Nephron (organoid): ENCODE data around the gene VGLL1.

Experiments
- H3K27ac Mint-ChIP-seq, 3 experiments: 2 replicates each; pipeline ENCODE4 v1.8.0; 2020; ENCODE audit warnings: mixed read lengths in 3 of 3, mild to moderate bottlenecking in 2 of 3, moderate library complexity in 1 of 3
- H3K27me3 Mint-ChIP-seq: 2 replicates; pipeline ENCODE4 v1.8.0; 2021; ENCODE audit warnings: low read depth, mild to moderate bottlenecking, moderate library complexity, mixed read lengths
- H3K36me3 Mint-ChIP-seq: 2 replicates; pipeline ENCODE4 v1.8.0; 2020; ENCODE audit warnings: low read depth, mixed read lengths
- H3K4me1 Mint-ChIP-seq: 2 replicates; pipeline ENCODE4 v1.8.0; 2020; ENCODE audit warnings: mixed read lengths
- H3K4me3 Mint-ChIP-seq, 3 experiments: 2 replicates each; pipeline ENCODE4 v1.8.0; 2020; ENCODE audit warnings: mild to moderate bottlenecking in 3 of 3, mixed read lengths in 3 of 3, moderate library complexity in 2 of 3
- H3K9me3 Mint-ChIP-seq: 2 replicates; pipeline ENCODE4 v1.8.0; 2020; ENCODE audit warnings: mixed read lengths
- CTCF ChIP-seq, 3 experiments: fragments of 200-600 bp; sonication (generic); IDR thresholded peaks; one replicate each; pipeline ENCODE4 v1.5.0; 2021; ENCODE audit warnings: antibody characterized with exemption in 3 of 3; ENCODE audit not compliant: unreplicated experiment in 3 of 3

Gene VGLL1

GRCh38 chrX:136555694-136556093 lies 23.7 kb downstream of the VGLL1 start:
- Mint-ChIP-seq H3K9me3 (no peaks in the 10 kb centered on the region), H3K27ac (no peak overlapping the region), H3K36me3 (no peaks in the 10 kb centered on the region), H3K4me1 (no peaks in the 10 kb centered on the region), H3K4me3 (no peak overlapping the region), H3K27me3 (no peaks in the 10 kb centered on the region)
- TF ChIP-seq CTCF (IDR thresholded peaks at IDR 0.05; ENCODE audit: unreplicated experiment in 3 of 3), result no peak

GRCh38 chrX:136572030-136572429 lies 40.0 kb downstream of the VGLL1 start:
- H3K27me3 Mint-ChIP-seq, result no peaks in the 10 kb centered on the region
- peaks cover 4% of the 10 kb centered on the region for H3K9me3 Mint-ChIP-seq
- no peak for TF ChIP-seq CTCF (IDR thresholded peaks at IDR 0.05; ENCODE audit: unreplicated experiment in 3 of 3)
- no peaks in the 10 kb centered on the region for H3K4me1 Mint-ChIP-seq
- H3K36me3 Mint-ChIP-seq, result no peaks in the 10 kb centered on the region
- H3K27ac Mint-ChIP-seq, result no peak overlapping the region
- no peak overlapping the region for H3K4me3 Mint-ChIP-seq

GRCh38 chrX:136574548-136574947 lies 42.5 kb downstream of the VGLL1 start:
- TF ChIP-seq CTCF (IDR thresholded peaks at IDR 0.05; ENCODE audit: unreplicated experiment in 3 of 3), result no peak
- Mint-ChIP-seq H3K4me3 (no peak overlapping the region), H3K27me3 (no peaks in the 10 kb centered on the region), H3K27ac (no peak overlapping the region), H3K36me3 (no peaks in the 10 kb centered on the region), H3K9me3 (no peaks in the 10 kb centered on the region), H3K4me1 (no peaks in the 10 kb centered on the region)

GRCh38 chrX:136577552-136577951 lies 45.5 kb downstream of the VGLL1 start:
- Mint-ChIP-seq H3K4me1 (no peaks in the 10 kb centered on the region), H3K27ac (no peak overlapping the region), H3K27me3 (no peaks in the 10 kb centered on the region), H3K4me3 (no peak overlapping the region), H3K36me3 (no peaks in the 10 kb centered on the region), H3K9me3 (no peaks in the 10 kb centered on the region)
- peak; percentile 48 to 49 (median 48) for TF ChIP-seq CTCF (IDR thresholded peaks at IDR 0.05; ENCODE audit: unreplicated experiment in 3 of 3)

- no peaks in the 10 kb centered on the region for H3K4me1 Mint-ChIP-seq
- no peaks in the 10 kb centered on the region for H3K36me3 Mint-ChIP-seq
- no peaks in the 10 kb centered on the region for H3K27me3 Mint-ChIP-seq
- no peak for TF ChIP-seq CTCF (IDR thresholded peaks at IDR 0.05; ENCODE audit: unreplicated experiment in 3 of 3)
- no peak overlapping the region for H3K27ac Mint-ChIP-seq
- peaks cover 2% of the 10 kb centered on the region for H3K9me3 Mint-ChIP-seq
- no peak overlapping the region for H3K4me3 Mint-ChIP-seq
Measured at GRCh38 chrX:136580316-136580715, 48.3 kb downstream of the VGLL1 start.

GRCh38 chrX:136582624-136583023 lies 50.6 kb downstream of the VGLL1 start:
- Mint-ChIP-seq H3K9me3 (peaks cover 2% of the 10 kb centered on the region), H3K36me3 (no peaks in the 10 kb centered on the region), H3K4me1 (no peaks in the 10 kb centered on the region)

More at GRCh38 chrX:136582624-136583023, 50.6 kb downstream of the VGLL1 start:
- H3K4me3 Mint-ChIP-seq, result no peak overlapping the region
- H3K27me3 Mint-ChIP-seq, result no peaks in the 10 kb centered on the region
- no peak for TF ChIP-seq CTCF (IDR thresholded peaks at IDR 0.05; ENCODE audit: unreplicated experiment in 3 of 3)
- no peak overlapping the region for H3K27ac Mint-ChIP-seq
